ENCODE measurements around the gene CDK5. TPM values are rescaled to one million over a fixed set of nuclear protein-coding genes. Genes with fewer than 3 reads are reported as not detected.

The CDK5 gene
- total and polyA plus RNA-seq, 9 of the 15 experiments (the other 6 are each of a cell fraction or from before 2014, with no cell fraction given): 3.2 to 38.0 (median 27.5) TPM

DNA sequence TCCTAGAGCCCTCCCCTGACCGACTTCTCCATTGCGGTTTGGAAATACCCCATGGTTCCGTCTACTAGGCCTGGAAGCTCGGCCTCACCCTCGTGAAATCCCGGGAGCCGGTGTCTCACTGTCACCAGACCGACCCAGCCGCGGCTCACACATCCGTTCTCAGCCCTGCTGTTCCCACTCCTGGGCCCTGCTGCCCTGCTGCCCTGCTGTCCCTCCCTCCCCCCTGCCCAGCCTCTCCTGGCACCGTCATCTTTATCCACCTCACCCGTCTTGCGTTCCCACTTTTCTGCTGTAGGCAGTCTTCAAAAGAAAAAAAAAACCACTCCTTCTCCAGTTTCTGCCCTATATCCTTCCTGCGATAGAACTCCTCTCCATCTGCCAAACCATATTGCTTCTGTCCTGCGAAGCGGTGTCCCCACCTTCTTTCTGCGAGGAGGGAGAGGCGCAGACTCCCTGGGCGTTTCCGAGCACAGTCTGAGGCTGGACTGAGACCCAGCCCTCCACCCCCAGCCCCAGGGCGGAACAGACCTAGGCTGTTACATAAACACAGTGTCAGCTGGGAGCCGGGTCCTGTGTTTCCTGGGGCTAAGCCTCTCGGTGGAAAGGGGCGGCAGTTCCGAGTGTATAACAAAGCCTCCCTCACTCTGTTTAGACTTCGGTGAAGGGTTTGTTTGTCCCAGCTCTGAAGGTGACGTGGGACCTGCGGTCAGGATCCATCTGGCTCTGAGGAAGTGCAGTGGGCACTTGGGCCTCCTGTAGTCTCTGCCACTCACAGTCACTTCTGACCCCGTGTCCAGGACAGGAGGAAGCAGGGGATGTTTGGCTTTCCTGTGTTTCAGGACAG lies 31.4 kb upstream of the CDK5 start:
- Histone ChIP-seq H3K9me1 (ENCODE audit: control insufficient read depth, insufficient read depth, low read length) (peaks cover 9% of the 10 kb centered on the region), H3K9me3 (replicated peaks; ENCODE audit: control insufficient read depth, insufficient read depth, low read depth, low read length) (no peaks in the 10 kb centered on the region), H3K4me2 (ENCODE audit: insufficient read depth, low read length) (no peak overlapping the region), H4K20me1 (replicated peaks; ENCODE audit: control insufficient read depth, insufficient read depth, low read length) (peaks cover 54% of the 10 kb centered on the region), H2AFZ (ENCODE audit: low read depth, low read length) (no peak overlapping the region), H3K4me1 (replicated peaks in 1 of 2; ENCODE audit: control insufficient read depth in 2 of 2, insufficient read depth in 2 of 2, low read length in 2 of 2) (peaks cover 36 to 63% of the 10 kb centered on the region in 2 experiments), H3K9ac (ENCODE audit: insufficient read depth in 1 of 2, low read depth in 2 of 2, low read length in 2 of 2) (peak overlapping the region; percentile 84 to 98; a peak in 3 of 4 replicates), H3K27ac (ENCODE audit: extremely low read depth, low read depth, low read length) (peak overlapping the region; percentile 38; the same call in 2 of the 3 replicates), H3K36me3 (ENCODE audit: control insufficient read depth, insufficient read depth, low read length) (peaks cover 63% of the 10 kb centered on the region; the same call in 2 of the 3 replicates), H3K4me3 (no peak overlapping the region; the same call in 1 of the 2 replicates), H3K79me2 (ENCODE audit: control insufficient read depth, insufficient read depth, low read length) (peaks cover 77% of the 10 kb centered on the region), H3K27me3 (ENCODE audit: control insufficient read depth in 2 of 2, insufficient read depth in 2 of 2, low read length in 2 of 2) (no peaks in the 10 kb centered on the region)
- CTCF ChIA-PET (ENCODE audit: low intra/inter-chr PET ratio): no interaction called here
- in situ Hi-C loops (cut with MboI): no loop called here
- no peak for FAIRE-seq
- intact Hi-C loops (cut with micrococcal nuclease): loop anchor here (10.0 kb wide), 1 partner anchor 774 kb away; no protein-coding TSS in a partner anchor
- WGBS (ENCODE audit: insufficient coverage, low coverage, missing lambda C conversion rate): 82% methylated on average over 30 of the region's 30 CpGs
- POLR2A ChIA-PET: interaction anchor here (0.6 to 1.7 kb wide), 7 partner anchors 15 to 110 kb away, joined by 3 to 5 read pairs (median 3); no protein-coding TSS in a partner anchor
- BruUV-seq (replicated peaks): no TSS peak
- no peak for ATAC-seq
- DNase-seq (ENCODE audit: extremely low read depth in 1 of 4, low spot score in 3 of 4): no peak
- TF ChIP-seq, protein P1, sequence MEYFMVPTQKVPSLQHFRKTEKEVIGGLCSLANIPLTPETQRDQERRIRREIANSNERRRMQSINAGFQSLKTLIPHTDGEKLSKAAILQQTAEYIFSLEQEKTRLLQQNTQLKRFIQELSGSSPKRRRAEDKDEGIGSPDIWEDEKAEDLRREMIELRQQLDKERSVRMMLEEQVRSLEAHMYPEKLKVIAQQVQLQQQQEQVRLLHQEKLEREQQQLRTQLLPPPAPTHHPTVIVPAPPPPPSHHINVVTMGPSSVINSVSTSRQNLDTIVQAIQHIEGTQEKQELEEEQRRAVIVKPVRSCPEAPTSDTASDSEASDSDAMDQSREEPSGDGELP (CRISPR knock-in tag; IDR thresholded peaks at IDR 0.05; ENCODE audit: borderline replicate concordance): peak; percentile 30; the same call in 1 of the 2 replicates
- TF ChIP-seq, protein P2, sequence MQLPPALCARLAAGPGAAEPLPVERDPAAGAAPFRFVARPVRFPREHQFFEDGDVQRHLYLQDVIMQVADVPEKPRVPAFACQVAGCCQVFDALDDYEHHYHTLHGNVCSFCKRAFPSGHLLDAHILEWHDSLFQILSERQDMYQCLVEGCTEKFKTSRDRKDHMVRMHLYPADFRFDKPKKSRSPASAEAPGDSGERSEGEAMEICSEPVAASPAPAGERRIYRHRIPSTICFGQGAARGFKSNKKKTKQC (CRISPR knock-in tag; IDR thresholded peaks at IDR 0.05): 0 out of 2 replicates have a peak, but pooled peaks have one; percentile 11
- TF ChIP-seq CREB1 (IDR thresholded peaks at IDR 0.05) (no peak), CREB1 (CRISPR knock-in tag; IDR thresholded peaks at IDR 0.05) (no peak), ZFP36 (IDR thresholded peaks at IDR 0.05; ENCODE audit: low read depth, low read length, partially characterized antibody) (no peak), U2AF2 (optimal IDR thresholded peaks at IDR 0.05; ENCODE audit: low read depth, low read length) (no peak), SMARCB1 (IDR thresholded peaks at IDR 0.05; ENCODE audit: insufficient read length, low read depth) (no peak), TARDBP (IDR thresholded peaks at IDR 0.05) (no peak), HNRNPUL1 (IDR thresholded peaks at IDR 0.05; ENCODE audit: low read length) (no peak), ZNF140 (CRISPR knock-in tag; IDR thresholded peaks at IDR 0.05) (no peak), NCOA1 (IDR thresholded peaks at IDR 0.05; ENCODE audit: low read depth) (no peak), RBM34 (IDR thresholded peaks at IDR 0.05; ENCODE audit: borderline replicate concordance, insufficient read depth, low read length) (no peak), BMI1 (IDR thresholded peaks at IDR 0.05; ENCODE audit: low read length) (no peak), RBFOX2 (IDR thresholded peaks at IDR 0.05; ENCODE audit: low read depth, low read length) (peak; percentile 55), RBBP5 (IDR thresholded peaks at IDR 0.05; ENCODE audit: borderline replicate concordance, insufficient read depth, low read length, poor library complexity, severe bottlenecking) (no peak), HNRNPK (IDR thresholded peaks at IDR 0.05; ENCODE audit: low read depth, low read length, poor library complexity, severe bottlenecking) (no peak), ZNF217 (CRISPR knock-in tag; IDR thresholded peaks at IDR 0.05) (no peak), POLR2G (IDR thresholded peaks at IDR 0.05; ENCODE audit: low read depth, low read length) (peak; percentile 50; the same call in 1 of the 2 replicates), HDAC1 (IDR thresholded peaks at IDR 0.05) (peak in 1 of 2 experiments; percentile 39; a peak in 1 of 4 replicates), DACH1 (IDR thresholded peaks at IDR 0.05; ENCODE audit: partially characterized antibody) (no peak)
- TF ChIP-seq, protein P3, sequence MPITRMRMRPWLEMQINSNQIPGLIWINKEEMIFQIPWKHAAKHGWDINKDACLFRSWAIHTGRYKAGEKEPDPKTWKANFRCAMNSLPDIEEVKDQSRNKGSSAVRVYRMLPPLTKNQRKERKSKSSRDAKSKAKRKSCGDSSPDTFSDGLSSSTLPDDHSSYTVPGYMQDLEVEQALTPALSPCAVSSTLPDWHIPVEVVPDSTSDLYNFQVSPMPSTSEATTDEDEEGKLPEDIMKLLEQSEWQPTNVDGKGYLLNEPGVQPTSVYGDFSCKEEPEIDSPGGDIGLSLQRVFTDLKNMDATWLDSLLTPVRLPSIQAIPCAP (CRISPR knock-in tag; IDR thresholded peaks at IDR 0.05; ENCODE audit: borderline replicate concordance): no peak

All from K562 (cell line).